ENCODE data around the gene MT4.

- TF ChIP-seq NFRKB (IDR thresholded peaks at IDR 0.05) (no peak), FOXK2 (IDR thresholded peaks at IDR 0.05) (no peak), ZNF384 (IDR thresholded peaks at IDR 0.05) (no peak)
Observed at GRCh38 chr16:56547120-56547948, 17.5 kb upstream of the MT4 start.
